Neural crest cell (in vitro differentiated cells): ENCODE data around the gene USP4. TPM values are rescaled to one million over a fixed set of nuclear protein-coding genes. Genes with fewer than 3 reads are reported as not detected.
"Not testable (repeated sequence)": the region's sequence is repeated elsewhere in the genome, so short reads cannot be mapped to it uniquely, and the experiment has no call there.

ENCODE experiments used
- DNase-seq: peaks from one replicate; pipeline ENCODE4 v3.0.0; 2021; ENCODE audit warnings: low read depth, mixed read lengths, low spot score
- H3K27ac Mint-ChIP-seq: one replicate; pipeline ENCODE4 v1.8.0; 2021; ENCODE audit warnings: mild to moderate bottlenecking, mixed read lengths; ENCODE audit not compliant: unreplicated experiment
- H3K27me3 Mint-ChIP-seq: 2 replicates; pipeline ENCODE4 v1.8.0; 2021; ENCODE audit warnings: low read depth, mild to moderate bottlenecking, mixed read lengths
- H3K36me3 Mint-ChIP-seq: 2 replicates; pipeline ENCODE4 v1.8.0; 2021; ENCODE audit warnings: low read depth, mild to moderate bottlenecking, mixed read lengths
- H3K4me1 Mint-ChIP-seq: 2 replicates; pipeline ENCODE4 v1.8.0; 2021; ENCODE audit warnings: mixed read lengths
- H3K4me3 Mint-ChIP-seq: one replicate; pipeline ENCODE4 v1.8.0; 2021; ENCODE audit warnings: mild to moderate bottlenecking, mixed read lengths
- H3K9me3 Mint-ChIP-seq: 2 replicates; pipeline ENCODE4 v1.8.0; 2021; ENCODE audit warnings: mixed read lengths
- total RNA-seq: library from RNA; stranded (reverse); gene quantifications from 2 replicates; pipeline ENCODE4 v1.2.1, GENCODE V29; 2021
- TF ChIP-seq, protein P1 (sequence below): fragments of 200-600 bp; sonication (generic); conservative IDR thresholded peaks from 2 replicates; pipeline ENCODE4 v1.5.0; 2021; ENCODE audit warnings: antibody characterized with exemption, mild to moderate bottlenecking

The USP4 gene
- total RNA-seq, 1 donor from 2014 or later: 41.5 TPM

- no peaks in the 10 kb centered on the region for H3K9me3 Mint-ChIP-seq
- TF ChIP-seq, protein P1, sequence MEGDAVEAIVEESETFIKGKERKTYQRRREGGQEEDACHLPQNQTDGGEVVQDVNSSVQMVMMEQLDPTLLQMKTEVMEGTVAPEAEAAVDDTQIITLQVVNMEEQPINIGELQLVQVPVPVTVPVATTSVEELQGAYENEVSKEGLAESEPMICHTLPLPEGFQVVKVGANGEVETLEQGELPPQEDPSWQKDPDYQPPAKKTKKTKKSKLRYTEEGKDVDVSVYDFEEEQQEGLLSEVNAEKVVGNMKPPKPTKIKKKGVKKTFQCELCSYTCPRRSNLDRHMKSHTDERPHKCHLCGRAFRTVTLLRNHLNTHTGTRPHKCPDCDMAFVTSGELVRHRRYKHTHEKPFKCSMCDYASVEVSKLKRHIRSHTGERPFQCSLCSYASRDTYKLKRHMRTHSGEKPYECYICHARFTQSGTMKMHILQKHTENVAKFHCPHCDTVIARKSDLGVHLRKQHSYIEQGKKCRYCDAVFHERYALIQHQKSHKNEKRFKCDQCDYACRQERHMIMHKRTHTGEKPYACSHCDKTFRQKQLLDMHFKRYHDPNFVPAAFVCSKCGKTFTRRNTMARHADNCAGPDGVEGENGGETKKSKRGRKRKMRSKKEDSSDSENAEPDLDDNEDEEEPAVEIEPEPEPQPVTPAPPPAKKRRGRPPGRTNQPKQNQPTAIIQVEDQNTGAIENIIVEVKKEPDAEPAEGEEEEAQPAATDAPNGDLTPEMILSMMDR: no peak
- no peak overlapping the region for H3K4me3 Mint-ChIP-seq
- no peaks in the 10 kb centered on the region for H3K27me3 Mint-ChIP-seq
- no peaks in the 10 kb centered on the region for H3K4me1 Mint-ChIP-seq
- peaks cover 19% of the 10 kb centered on the region for H3K36me3 Mint-ChIP-seq
- H3K27ac Mint-ChIP-seq: no peak overlapping the region
- no peak for DNase-seq
These were observed 30.9 kb upstream of the USP4 start for GRCh38 chr3:49370585-49371290.

GRCh38 chr3:49362561-49362960 is 22.7 kb upstream of the USP4 start:
- H3K4me3 Mint-ChIP-seq: no peak overlapping the region
- no peaks in the 10 kb centered on the region for H3K9me3 Mint-ChIP-seq
- H3K27me3 Mint-ChIP-seq: no peaks in the 10 kb centered on the region
- H3K4me1 Mint-ChIP-seq: peaks cover 13% of the 10 kb centered on the region
- TF ChIP-seq, protein P1: no peak
- H3K36me3 Mint-ChIP-seq: peaks cover 11% of the 10 kb centered on the region
- DNase-seq: no peak
- H3K27ac Mint-ChIP-seq: peak overlapping the region; percentile 64

DNA sequence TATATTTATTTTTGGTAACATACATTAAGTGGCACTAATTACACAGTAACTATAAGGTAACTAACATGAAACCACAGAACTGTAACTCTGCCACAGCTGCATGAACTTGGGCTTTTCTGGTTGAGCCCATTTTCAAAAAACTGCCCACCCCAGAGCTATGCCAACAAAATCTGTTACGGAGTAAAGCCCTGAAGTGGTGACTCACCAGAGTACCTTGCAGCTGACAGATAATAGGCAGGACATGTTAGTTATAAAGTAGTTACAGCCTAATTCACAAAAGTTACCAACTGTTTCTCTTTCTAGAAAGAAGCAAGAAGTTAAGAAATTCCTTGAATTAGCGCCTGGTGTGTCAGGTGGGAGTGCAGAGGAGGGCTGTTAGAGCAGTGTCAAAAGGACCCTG is 19.8 kb upstream of the USP4 start:
- no peaks in the 10 kb centered on the region for H3K27me3 Mint-ChIP-seq
- no peak for DNase-seq
- H3K4me3 Mint-ChIP-seq: peak overlapping the region; percentile 85
- peaks cover 25% of the 10 kb centered on the region for H3K4me1 Mint-ChIP-seq
- no peaks in the 10 kb centered on the region for H3K9me3 Mint-ChIP-seq
- TF ChIP-seq, protein P1: no peak
- no peak overlapping the region for H3K27ac Mint-ChIP-seq
- H3K36me3 Mint-ChIP-seq: peaks cover 17% of the 10 kb centered on the region

DNA sequence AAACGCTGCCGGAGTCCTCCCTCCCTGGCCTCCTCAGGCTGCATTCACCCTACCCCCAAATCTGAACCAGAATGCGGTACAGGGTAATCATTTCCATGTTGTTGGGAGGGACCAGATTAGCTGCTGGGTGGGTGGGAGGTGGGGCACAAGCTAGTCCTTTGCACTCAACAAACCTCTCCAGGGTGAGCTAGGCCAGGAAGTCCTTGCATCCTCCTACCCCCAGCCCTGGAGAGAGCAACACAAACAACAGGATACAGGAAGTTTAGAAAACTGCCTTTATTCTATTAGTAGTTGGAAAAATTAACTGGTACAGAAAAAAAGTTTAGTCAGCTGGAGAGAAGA is 19.0 kb upstream of the USP4 start:
- Mint-ChIP-seq H3K27ac (no peak overlapping the region), H3K27me3 (no peaks in the 10 kb centered on the region), H3K36me3 (peaks cover 20% of the 10 kb centered on the region), H3K4me1 (peaks cover 25% of the 10 kb centered on the region), H3K4me3 (peak overlapping the region; percentile 85), H3K9me3 (no peaks in the 10 kb centered on the region)
- DNase-seq: no peak
- TF ChIP-seq, protein P1: no peak

DNA sequence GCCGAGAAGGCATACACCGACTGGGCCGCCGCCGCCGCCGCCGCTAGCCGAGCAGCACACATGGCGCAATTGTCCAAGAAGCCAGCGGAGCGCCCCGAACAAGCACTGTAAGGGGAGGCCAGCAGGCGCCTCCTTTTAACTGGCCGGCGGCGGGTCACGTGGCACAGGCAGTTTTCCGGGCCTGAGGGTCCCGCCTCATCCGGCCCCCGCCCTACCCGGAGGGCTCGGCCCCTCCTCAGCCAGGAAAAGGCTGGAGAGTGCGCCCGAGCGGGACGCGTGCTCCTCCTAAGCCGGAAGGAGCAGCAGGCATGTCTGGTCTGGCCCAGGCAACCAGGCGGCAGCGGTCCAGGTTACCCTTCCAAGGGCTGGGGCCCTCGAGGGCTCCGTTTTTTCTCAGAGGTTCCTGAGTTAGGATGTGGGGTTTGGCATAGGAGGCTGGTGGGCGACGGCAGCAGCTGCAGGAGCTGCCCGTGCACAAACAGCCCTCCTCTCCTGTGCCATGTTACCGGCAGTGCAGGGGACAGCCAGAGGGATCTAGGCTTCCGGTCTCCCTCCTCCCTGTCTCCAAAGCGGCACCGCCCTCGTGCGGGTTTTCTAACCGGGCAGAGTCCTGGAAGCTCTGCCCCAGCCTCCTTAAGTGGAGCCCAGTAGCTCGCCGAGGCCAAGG is 18.5 kb upstream of the USP4 start, which contains the start of gene GPX1:
TSS of gene GPX1 (minus strand) at position 137 of the 667 bp plus-strand sequence. CDS start at position 62, 75 bp downstream.
- Mint-ChIP-seq H3K27ac (peak within 1 kb of the TSS; percentile 75), H3K4me3 (peak within 1 kb of the TSS; percentile 92), H3K27me3 (no peaks in the 10 kb centered on the region), H3K9me3 (no peaks in the 10 kb centered on the region), H3K4me1 (peaks cover 25% of the 10 kb centered on the region), H3K36me3 (peaks cover 20% of the 10 kb centered on the region)
- TF ChIP-seq, protein P1: no peak
- peak; percentile 90 for DNase-seq

- not testable (repeated sequence) for DNase-seq, H3K9me3 Mint-ChIP-seq, H3K27me3 Mint-ChIP-seq
- H3K36me3 Mint-ChIP-seq: peaks cover 22% of the 10 kb centered on the region
- peak overlapping the region; percentile 72 for H3K27ac Mint-ChIP-seq
- peak overlapping the region; percentile 92 for H3K4me3 Mint-ChIP-seq
- H3K4me1 Mint-ChIP-seq: peaks cover 30% of the 10 kb centered on the region
These were observed 17.8 kb upstream of the USP4 start for GRCh38 chr3:49357443-49358216.

GRCh38 chr3:49357095-49357442 is 17.2 kb upstream of the USP4 start:
- not testable (repeated sequence) for H3K27me3 Mint-ChIP-seq, H3K9me3 Mint-ChIP-seq, DNase-seq
- H3K36me3 Mint-ChIP-seq: peaks cover 20% of the 10 kb centered on the region
- H3K4me3 Mint-ChIP-seq: peak overlapping the region; percentile 92
- H3K27ac Mint-ChIP-seq: peak overlapping the region; percentile 72
- peaks cover 30% of the 10 kb centered on the region for H3K4me1 Mint-ChIP-seq
